ENCODE data around the gene KDM2A.
"Not testable (repeated sequence)": the region's sequence is repeated elsewhere in the genome, so short reads cannot be mapped to it uniquely, and the experiment has no call there.

The KDM2A gene

GRCh38 chr11:67117672-67118180, 1.3 kb upstream of the KDM2A start:
- DNase-seq (ENCODE audit: low read depth, low spot score): no peak

- no peak for DNase-seq (ENCODE audit: low read depth, low spot score)
Measured at GRCh38 chr11:67118181-67118766, 789 bp upstream of the KDM2A start.

GRCh38 chr11:67119585-67120391, 725 bp downstream of the KDM2A start:
- DNase-seq (ENCODE audit: low read depth, low spot score): no peak

GRCh38 chr11:67120456-67120855, 1.4 kb downstream of the KDM2A start:
- no peak for DNase-seq (ENCODE audit: low read depth, low spot score)

- no peak for DNase-seq (ENCODE audit: low read depth, low spot score)
Measured at GRCh38 chr11:67120881-67121710, 2.0 kb downstream of the KDM2A start.

GRCh38 chr11:67123801-67124200, 4.7 kb downstream of the KDM2A start:
- DNase-seq (ENCODE audit: low read depth, low spot score): not testable (repeated sequence)

- DNase-seq (ENCODE audit: low read depth, low spot score): not testable (repeated sequence)
Measured at GRCh38 chr11:67126243-67126642, 7.2 kb downstream of the KDM2A start.

GRCh38 chr11:67126986-67127385, 7.9 kb downstream of the KDM2A start:
- no peak for DNase-seq (ENCODE audit: low read depth, low spot score)

- DNase-seq (ENCODE audit: low read depth, low spot score): not testable (repeated sequence)
Measured at GRCh38 chr11:67130861-67131260, 11.8 kb downstream of the KDM2A start.

GRCh38 chr11:67136156-67136555, 17.1 kb downstream of the KDM2A start:
- DNase-seq (ENCODE audit: low read depth, low spot score): no peak

- no peak for DNase-seq (ENCODE audit: low read depth, low spot score)
Measured at GRCh38 chr11:67138922-67139321, 19.9 kb downstream of the KDM2A start.

- DNase-seq (ENCODE audit: low read depth, low spot score): no peak
Measured at GRCh38 chr11:67146516-67147226, 27.6 kb downstream of the KDM2A start.

GRCh38 chr11:67153971-67154370, 34.9 kb downstream of the KDM2A start:
- no peak for DNase-seq (ENCODE audit: low read depth, low spot score)

- DNase-seq (ENCODE audit: low read depth, low spot score): no peak
Measured at GRCh38 chr11:67154726-67155125, 35.7 kb downstream of the KDM2A start.

GRCh38 chr11:67157691-67158090, 38.6 kb downstream of the KDM2A start:
- no peak for DNase-seq (ENCODE audit: low read depth, low spot score)

- DNase-seq (ENCODE audit: low read depth, low spot score): no peak
Measured at GRCh38 chr11:67158221-67158620, 39.2 kb downstream of the KDM2A start.

- no peak for DNase-seq (ENCODE audit: low read depth, low spot score)
Measured at GRCh38 chr11:67160045-67160444, 41.0 kb downstream of the KDM2A start.

- DNase-seq (ENCODE audit: low read depth, low spot score): peak; percentile 33
Measured at GRCh38 chr11:67160872-67161783, 42.1 kb downstream of the KDM2A start.

- no peak for DNase-seq (ENCODE audit: low read depth, low spot score)
Measured at GRCh38 chr11:67163006-67163405, 43.9 kb downstream of the KDM2A start.

GRCh38 chr11:67165623-67166022, 46.6 kb downstream of the KDM2A start:
- no peak for DNase-seq (ENCODE audit: low read depth, low spot score)
